Thyroid gland (tissue), 4 donors: Measurements from ENCODE around the gene CDH23.

Experiments used
- CTCF ChIP-seq, 6 experiments: fragments of 200-600 bp in 3 of 6; fragments of 450-650 bp in 3 of 6; sonication (generic) in 3 of 6; IDR thresholded peaks; one replicate each; pipeline ENCODE4 v1.5.1; 2016 to 2019; ENCODE audit warnings: antibody characterized with exemption in 6 of 6, mild to moderate bottlenecking in 2 of 6, inconsistent platforms in 1 of 6, moderate library complexity in 1 of 6
- POLR2A ChIP-seq, 2 donors: fragments of 450-650 bp; IDR thresholded peaks; one replicate each; pipeline ENCODE4 v1.6.1; 2017; ENCODE audit warnings: antibody characterized with exemption in 2 of 2, mild to moderate bottlenecking in 2 of 2, moderate library complexity in 1 of 2

DNA sequence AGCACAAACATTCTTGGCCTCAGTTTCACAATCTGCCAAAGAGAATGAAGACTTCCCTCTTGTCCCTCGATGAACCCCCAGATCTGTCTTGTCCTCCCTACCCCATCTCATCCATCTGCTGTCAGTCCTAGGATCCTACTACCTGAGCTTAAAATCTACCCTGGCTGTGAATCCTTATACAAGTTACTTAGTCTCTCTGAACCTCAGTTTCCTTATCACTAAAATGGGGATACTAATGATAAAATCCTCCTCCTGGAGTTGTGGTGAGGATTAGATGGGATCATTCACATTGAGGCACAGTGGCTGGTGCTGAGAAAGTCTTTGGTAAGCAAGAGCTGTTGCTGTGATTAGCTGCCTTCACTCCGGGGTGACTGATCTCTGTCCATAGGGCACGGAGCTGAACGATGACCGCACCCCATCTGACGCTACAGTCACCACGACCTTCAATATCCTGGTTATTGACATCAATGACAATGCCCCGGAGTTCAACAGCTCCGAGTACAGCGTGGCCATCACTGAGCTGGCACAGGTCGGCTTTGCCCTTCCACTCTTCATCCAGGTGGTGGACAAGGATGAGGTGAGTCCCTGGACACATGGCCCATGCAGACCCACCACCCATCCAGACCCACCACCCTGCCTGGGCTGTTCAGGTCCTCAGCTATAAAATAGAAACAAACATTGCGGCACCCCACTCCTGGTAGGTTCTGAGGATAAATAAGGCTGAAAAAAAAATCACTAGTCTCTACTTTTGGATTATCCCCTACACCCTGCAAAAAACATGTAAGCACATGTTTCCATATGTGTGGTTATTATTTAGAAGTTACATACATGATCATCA lies 220.3 kb downstream of the CDH23 start:
- no peak for TF ChIP-seq CTCF (IDR thresholded peaks at IDR 0.05)
- no peak for TF ChIP-seq POLR2A (IDR thresholded peaks at IDR 0.05)
